NCI-H2227 (cell line): ENCODE data around the gene PSAPL1.

Experiments used
- DNase-seq: peaks from one replicate; lab custom pipeline; 2025; ENCODE audit not compliant: unreplicated experiment; lab: John Stamatoyannopoulos, UW

PSAPL1 gene

DNA sequence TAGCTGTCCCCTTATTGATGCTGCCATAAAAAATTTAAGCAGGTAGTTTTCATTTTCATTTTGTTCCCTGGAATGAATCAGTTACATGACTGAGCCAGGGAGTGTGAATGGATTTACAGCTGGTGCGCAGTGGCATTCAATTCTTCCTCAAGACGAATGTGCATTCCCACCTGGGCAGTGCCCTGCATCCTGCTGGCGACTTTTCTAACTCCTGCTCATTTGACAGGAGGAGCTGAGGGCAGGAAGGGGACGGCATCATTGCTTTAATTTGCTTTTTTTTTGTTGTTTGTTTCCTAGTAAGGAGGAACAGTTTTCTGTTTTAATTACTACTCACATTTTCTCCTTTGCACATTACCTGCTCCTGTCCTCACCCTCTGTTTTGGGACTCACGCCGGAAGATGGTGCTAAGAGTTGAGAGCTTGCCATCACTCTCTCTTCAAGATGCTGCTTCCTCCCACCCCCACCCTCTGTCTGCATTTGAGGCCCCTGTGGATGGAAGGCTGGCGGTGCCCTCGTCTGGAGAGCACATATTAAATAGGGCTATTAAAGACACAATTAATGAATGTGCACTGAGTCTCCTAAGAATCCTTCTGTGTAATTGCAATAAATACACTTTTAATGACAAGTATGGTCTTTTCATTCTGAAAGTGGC is 35.8 kb downstream of the PSAPL1 start:
- no peak for DNase-seq

DNA sequence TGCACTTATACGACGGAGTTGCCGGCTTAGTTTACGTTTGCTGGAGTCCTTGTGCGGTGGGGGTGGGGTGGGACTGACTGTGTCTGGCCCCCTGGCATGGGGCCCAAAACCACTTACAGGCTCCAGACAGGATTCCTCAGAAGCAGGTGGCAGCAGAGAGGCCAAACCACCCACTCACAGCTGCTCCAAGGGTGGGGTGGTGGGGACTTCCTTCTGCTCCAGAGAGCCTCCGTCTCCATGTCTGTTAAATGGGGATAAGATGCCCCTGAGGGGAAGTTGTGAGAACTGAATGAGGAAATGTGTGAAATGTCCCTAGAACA is 36.7 kb downstream of the PSAPL1 start:
- peak; percentile 56 for DNase-seq

DNA sequence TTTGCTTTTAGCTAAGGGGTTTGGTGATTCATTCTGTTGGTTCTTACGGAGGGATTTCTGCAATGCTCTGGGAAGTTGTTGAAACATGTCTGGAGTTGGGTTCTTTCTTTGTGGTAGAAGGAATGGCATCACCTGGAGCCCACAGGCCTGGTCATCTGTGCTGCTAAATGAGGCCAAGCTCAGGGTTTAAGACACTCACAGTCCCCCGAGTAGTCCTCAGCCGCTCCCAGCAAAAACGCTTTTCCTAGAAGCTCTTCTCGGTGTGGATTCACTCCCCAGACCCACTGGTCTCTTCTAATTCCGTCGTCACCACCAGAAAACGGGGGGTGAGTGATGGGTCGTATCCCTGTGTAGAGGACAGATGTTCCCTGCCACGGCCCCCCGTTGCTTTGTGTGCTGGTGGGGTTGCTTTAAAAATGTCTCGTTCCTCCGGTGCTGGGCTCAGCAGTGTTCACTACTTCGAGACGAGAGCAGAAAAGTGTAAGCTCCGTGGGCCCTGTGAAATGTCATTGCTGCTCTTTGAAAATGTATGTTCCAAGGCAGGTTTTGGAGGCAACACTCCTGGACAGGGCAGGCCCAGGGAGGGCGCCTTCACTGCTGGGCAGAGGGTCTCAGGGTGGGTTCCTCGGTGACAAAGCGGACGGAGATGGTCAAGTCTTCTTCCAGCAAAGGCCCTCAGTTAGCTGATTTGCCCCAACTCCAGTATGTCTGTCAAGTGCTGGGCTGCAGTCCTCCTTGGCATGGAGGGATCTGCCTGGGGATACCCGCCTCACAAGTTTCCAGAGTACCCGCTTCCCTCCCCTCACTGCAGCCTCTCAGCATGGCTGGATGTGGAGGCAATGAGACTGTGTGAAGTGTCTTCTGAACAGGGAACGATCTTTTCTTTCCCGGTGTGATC is 37.3 kb downstream of the PSAPL1 start:
- DNase-seq: no peak

DNA sequence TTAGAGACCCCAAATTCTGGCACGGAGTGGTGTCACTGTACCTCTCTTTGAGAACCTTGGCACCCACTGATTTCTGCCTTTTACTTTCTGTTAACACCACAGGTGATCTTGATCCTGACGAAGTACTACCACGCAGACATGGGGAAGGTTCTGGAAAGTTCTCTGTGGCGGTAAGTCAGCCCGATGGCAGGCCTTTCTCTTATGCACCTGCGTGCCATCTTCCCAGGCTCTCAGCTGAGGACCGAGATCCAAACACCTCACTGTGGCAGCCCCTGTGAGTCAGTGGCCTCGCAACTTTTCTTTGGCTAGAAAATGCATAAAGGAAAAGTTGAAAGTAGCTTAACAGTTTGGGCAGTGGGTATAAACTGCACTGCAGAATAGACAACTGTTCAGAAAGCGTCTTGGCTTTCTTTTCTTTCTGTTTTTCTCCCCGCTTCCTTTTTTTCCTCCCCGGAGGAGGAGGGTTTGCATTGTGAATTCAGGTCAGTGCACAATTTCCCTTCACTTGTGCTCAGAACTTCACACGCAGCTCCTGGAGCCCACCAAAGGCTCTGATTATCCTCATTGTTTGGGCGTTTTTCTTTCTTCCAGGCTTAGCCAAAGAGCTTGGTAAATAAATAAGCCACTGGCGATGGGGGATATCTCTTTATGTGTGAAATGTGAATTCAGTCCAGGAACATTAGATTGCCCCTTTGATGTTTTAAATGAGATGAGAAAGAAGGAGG is 38.4 kb downstream of the PSAPL1 start:
- DNase-seq: no peak

DNA sequence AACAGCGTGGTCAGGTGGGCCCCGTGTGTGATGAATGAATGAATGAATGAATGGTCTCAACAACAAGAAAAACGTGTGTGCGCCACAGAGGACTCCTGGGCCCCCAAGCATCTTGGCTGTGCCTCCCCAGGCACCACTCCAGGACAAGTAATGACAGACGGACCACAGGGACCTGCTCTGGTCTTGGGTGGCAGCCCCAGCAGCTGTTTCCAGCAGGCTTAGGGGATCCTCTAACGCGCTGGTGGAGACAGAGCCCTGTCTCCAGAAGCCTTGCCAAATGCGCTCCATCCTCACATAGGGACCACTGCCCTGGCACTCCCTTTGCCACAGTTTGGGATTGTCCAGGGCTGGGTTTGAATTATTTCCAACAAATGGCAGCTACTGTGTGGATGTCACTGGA is 39.1 kb downstream of the PSAPL1 start:
- no peak for DNase-seq

DNA sequence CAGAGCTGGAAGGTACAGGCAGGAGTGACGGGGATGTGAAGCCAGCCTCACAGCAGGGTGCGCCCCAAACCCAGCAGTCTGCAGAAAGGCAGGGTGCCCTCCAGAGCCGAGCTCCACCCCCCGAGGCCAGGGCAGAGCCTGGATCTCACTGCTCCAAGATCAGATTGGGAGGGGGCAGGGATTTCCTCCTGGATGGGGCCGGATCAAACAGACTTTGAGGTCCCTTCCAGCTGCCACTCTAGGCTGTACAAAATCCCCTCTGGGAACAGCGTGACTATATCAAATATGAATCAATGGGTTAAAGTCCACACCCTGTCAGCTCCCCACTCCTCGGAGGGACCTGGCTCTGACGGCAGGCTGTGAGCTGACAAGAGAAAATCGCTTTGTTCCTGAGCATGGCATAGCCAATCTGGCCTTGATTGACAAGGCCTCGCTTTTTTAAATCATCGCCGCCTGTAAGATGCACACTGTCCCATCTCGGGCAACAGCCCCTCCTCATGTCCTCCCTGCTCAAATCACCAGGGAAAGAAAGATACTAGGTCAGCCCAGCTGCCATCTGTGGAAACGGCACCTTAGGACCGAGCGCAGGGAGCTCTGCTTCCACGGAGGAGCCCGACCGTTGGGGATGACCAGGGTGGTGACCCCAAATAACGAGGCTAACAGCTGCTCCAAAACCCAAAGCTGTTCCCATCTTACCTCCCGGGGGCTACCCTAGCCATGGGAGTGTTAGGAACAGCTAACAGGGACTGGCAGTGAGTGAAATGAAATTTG is 39.9 kb downstream of the PSAPL1 start:
- no peak for DNase-seq

GRCh38 chr4:7393601-7394575 is 40.8 kb downstream of the PSAPL1 start:
- DNase-seq: no peak

DNA sequence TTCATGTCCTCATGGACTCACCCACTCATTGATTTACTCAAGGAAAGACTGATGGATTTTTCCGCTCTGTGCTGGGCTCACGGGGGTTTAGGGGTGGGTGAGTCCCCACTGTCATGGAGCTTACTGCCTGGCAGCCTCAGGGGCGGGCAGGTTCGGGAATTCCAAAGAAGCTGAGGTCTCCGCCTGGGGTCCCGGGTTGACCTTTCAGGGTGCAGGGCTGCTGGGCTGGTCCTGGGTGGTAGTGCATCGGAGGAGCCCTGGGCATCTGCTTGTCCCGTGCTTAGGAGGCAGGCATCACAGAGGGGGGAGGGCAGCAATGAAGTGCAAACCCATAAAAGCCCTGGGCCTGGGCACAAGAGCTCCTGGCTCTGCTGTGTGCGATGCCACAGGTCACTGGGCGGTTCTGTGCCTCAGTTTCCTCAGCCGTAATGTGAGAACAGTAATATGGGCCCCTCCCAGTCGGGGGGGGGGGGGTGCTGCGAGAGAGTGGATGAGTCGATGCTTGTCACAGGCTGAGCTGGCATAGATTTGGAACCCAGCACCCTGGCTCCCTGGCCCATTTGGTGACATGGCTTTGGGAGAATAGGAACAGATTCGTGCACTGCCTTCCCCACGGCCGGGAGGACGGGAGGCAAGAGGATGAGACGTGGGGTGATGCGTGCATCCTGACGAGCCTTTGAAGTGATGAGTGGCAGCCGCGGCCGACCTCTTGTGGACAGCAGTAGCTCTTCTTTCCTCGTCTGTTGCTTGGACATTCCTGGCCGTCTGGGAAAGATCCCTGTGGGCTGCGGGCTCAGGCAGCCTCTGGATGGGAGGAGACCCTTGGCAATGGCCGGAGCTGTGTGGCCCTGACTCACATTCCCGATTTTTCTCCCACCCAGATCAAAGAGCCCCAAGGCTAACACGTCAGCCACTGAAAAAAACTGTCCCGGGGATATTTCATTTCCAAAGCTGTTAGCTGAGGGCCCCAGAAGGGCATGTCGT is 42.0 kb downstream of the PSAPL1 start:
- DNase-seq: no peak

DNA sequence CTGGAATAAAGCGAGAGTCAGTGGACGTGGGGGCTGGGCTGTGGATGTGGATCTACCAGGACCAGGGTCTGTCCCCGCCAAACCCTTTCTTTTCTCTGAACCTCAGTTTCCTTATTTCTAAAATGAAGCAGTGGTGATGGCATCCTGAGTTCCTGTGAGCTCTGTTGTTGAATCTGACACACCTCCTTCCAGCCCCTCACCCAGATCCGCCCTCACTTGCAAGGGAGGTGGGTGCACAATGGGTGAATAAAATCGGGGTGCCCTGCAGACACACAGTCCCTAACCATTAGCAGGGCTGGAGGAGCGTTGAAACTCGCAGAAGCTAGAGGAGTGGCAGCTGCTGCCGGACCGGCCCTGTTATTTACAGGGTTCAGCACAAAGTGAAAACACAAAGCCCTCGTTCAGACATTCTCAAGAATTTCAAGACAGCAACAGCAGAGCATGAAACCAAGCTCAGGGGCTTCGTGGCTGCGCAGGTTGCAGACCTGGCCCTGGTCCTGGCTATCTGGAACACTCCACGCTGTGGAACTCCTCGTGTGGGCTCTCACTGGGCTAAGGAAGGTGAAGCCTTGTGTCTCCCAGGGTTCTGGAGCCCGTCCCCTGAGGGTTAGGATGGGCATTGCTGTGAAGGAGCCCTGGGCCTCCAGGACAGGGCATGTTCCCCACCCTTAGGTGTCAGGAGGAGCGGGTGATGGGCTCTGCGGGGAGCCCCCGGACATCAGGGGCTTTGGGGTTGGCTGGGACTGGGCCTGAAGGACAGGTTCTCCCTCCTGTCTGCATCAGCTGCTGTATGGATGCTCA is 42.9 kb downstream of the PSAPL1 start:
- no peak for DNase-seq

DNA sequence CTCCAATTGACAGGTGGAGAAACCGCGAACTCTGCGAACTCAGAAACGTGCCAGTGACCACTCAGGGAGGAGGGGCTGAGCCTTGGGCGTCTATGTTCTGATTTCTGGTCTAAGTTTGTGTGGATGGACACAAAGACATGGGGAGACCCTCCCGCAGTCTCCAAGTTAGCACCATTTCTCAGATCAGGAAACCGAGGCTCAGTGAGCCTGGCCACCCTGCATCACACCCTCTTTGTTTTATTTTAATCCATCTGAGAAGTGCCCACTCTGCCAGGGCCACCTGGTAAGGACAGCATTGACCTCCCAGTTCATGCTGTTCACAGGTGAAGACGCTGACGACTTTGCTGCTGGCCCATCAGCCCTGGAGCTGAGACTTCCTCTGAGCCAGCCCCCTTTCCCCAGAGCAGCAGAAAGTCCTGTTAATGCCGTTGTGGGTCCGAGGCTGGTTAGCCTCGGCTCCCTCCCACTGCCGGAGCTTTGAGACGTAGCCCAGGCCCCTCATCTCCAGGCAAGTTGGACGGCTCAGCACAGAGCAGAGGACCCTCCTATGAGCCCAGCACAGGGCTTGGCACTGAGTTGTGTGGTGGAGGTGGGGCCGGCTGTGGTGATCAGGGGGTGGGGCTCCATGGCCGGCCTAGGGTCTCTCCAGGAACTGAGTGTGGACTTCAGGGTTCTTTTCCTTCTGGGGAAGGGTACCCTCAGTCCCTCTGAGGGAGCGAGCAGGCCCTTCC is 43.7 kb downstream of the PSAPL1 start:
- DNase-seq: no peak

DNA sequence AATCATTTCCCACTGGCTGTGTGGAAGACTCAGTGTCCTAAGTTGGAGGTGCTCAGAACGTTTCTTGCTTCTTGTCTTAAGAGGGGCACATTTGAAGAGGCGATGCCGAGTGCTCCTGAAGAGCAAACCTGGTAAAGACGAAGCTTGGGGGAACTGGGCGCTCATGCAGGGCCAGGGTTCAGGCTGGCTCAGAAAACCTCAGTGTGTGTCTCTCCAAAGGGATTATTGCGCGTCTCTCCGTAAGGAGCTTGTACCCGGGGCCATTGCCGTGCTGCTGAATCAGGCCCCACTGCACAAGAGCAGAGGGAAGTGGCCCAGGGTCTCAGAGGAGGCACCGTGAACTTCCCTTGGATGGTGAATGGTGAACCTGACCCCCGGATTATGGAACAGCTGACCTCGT is 44.4 kb downstream of the PSAPL1 start:
- DNase-seq: no peak

DNA sequence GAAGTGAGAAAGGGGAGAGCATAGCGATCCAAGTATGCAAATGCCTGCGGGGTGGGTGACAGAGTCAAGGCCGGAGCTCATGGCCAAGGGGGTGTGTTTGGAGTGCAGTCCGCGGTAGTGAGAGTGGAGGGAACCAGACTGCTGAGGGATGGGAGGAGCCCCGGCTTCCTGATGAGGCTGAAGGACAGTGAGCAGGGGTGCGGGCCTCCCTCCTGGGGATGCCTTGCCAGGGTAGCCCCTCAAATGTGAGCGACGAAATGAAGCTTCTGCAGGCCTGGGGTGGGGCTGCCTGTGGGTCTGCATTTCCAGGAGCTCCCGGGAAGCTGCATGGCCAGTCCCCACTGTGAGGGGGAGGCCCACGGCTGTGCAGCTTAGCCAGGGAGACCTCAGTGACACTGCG is 45.0 kb downstream of the PSAPL1 start:
- DNase-seq: no peak

DNA sequence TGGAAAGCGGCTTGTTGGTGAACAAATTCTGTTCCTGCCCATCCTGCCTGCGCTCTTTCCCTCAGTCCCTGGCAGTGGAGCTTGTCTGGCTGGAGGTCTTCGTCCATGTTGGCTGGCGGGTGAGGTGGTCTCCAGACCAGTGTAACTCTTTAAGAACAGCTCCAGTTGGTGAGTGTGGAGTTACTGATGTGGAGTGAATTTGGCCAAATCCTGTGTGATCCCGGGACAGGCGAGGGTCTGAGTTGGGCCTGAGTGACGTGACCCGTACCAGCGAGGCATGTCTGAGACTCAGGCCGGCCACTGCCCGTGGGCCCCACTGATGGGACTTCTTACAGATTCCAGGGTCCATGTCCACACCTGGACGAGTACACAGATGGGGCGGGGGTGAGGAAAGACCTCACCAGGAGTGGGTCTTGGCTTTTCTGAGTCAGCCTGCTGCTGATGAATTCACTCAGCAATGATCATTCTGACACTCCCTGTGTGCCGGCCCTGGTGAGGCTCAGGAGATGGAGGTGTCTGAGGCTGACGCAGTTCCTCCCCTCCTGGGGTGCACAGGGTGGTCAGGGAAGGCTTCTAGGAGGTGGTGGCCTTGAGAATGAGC is 45.5 kb downstream of the PSAPL1 start:
- DNase-seq: no peak

DNA sequence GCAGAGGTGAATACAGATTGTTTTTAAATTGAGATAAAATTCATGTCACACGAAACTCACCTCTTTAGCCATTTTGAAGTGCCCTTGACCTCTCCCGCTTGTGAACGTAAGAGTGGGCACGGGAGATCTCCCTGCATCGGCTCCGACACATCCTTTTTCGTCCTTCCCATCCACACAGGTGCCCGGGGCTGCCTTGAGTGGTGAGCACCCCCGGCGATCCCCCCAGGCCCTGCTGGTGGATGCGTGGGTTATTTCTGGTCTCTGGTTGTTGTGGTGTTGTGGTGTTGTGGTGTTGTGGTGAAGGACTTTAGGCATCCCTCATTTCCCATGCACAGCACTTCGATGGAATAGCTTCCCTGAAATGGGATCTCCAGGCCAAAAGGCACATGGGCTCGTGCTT is 46.1 kb downstream of the PSAPL1 start:
- DNase-seq: no peak

- DNase-seq: no peak
These were observed 46.8 kb downstream of the PSAPL1 start for GRCh38 chr4:7387925-7388324.

DNA sequence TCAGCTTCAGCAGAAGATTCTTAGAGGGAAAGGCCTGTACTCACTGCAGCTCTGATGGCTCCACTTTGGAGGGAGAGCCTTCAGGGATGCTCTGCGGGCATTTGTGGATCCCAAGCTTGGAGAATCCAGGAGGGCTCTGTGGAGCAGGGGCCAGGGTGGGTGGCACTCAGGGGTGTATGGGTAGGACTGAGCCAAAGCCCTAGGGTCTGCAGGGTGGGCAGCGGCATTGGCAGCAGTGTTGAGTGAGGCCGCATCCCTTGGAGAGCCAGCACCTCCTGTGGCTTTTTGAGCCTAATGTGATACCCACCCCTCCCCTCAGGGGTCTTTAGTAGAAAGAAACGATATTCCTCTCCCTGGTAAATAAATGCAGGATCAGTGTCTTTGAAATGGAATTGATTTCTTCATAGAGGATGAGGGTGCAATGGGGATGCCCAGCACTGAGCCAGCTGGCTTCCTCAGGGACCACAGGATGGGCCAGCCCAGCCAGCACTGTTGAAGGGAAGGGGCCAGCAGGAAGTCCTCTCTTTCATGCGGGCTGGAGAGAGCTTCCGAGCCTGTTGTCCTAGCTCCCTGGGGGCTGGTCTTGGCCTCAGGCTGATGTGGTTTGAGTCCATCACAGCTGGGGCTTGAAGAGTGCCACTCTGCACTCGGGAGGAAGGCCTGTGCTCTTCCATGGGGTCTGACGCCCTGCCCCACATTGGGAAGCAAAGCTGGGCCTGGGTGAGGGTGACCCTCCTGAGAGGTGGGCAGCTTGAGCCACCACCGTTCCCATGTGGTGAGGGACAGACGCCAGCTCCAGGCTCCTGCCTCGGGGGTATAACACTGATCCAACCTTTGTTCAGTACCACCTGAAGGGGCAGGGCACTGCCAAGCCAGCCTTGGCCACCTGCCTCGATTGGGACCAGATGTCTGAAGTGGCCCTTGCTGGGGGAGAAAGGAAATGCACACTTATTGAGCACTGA is 49.5 kb downstream of the PSAPL1 start:
- DNase-seq: no peak
